Measurements from ENCODE around the gene FAM227A.

Gene FAM227A

GRCh38 chr22:38681582-38682335 is 25.6 kb upstream of the FAM227A start, which contains the start of gene TOMM22 (continued):
- TF ChIP-seq REST (tag by site-specific recombination; IDR thresholded peaks at IDR 0.05) (no peak), ZNF660 (tag by site-specific recombination; IDR thresholded peaks at IDR 0.05) (peak; percentile 98), KLF16 (tag by site-specific recombination; IDR thresholded peaks at IDR 0.05) (peak; percentile 94), REPIN1 (tag by site-specific recombination; IDR thresholded peaks at IDR 0.05; ENCODE audit: low read depth) (peak; percentile 93), ZBTB8A (tag by site-specific recombination; IDR thresholded peaks at IDR 0.05) (peak; percentile 99), ZNF335 (tag by site-specific recombination; conservative IDR thresholded peaks at IDR 0.05) (peak; percentile 97), ZNF843 (tag by site-specific recombination; IDR thresholded peaks at IDR 0.05) (0 out of 2 replicates have a peak, but pooled peaks have one; percentile 46), PRDM4 (tag by site-specific recombination; IDR thresholded peaks at IDR 0.05) (peak; percentile 33), MYNN (tag by site-specific recombination; IDR thresholded peaks at IDR 0.05; ENCODE audit: borderline replicate concordance) (peak; percentile 45; the same call in 1 of the 2 replicates), ZNF585B (tag by site-specific recombination; IDR thresholded peaks at IDR 0.05) (peak; percentile 4), ZNF433 (tag by site-specific recombination; IDR thresholded peaks at IDR 0.05; ENCODE audit: low read depth) (no peak), HIC1 (tag by site-specific recombination; IDR thresholded peaks at IDR 0.05) (peak; percentile 96), ZNF629 (tag by site-specific recombination; IDR thresholded peaks at IDR 0.05) (peak; percentile 92), GLIS1 (tag by site-specific recombination; IDR thresholded peaks at IDR 0.05) (0 out of 2 replicates have a peak, but pooled peaks have one; percentile 43), ZNF610 (tag by site-specific recombination; IDR thresholded peaks at IDR 0.05; ENCODE audit: borderline replicate concordance) (peak; percentile 83; the same call in 1 of the 2 replicates), ZBTB48 (tag by site-specific recombination; IDR thresholded peaks at IDR 0.05) (peak; percentile 98), ZXDB (tag by site-specific recombination; IDR thresholded peaks at IDR 0.05) (peak; percentile 98), ZNF670 (tag by site-specific recombination; IDR thresholded peaks at IDR 0.05; ENCODE audit: low read depth) (no peak), ZNF311 (tag by site-specific recombination; IDR thresholded peaks at IDR 0.05; ENCODE audit: borderline replicate concordance) (no peak), BCL11B (tag by site-specific recombination; IDR thresholded peaks at IDR 0.05; ENCODE audit: low read depth) (peak; percentile 82; the same call in 1 of the 2 replicates), RBAK (tag by site-specific recombination; IDR thresholded peaks at IDR 0.05) (no peak), YY2 (tag by site-specific recombination; IDR thresholded peaks at IDR 0.05) (peak; percentile 100), ZNF239 (tag by site-specific recombination; IDR thresholded peaks at IDR 0.05) (0 out of 2 replicates have a peak, but pooled peaks have one; percentile 62), ZNF777 (tag by site-specific recombination; IDR thresholded peaks at IDR 0.05; ENCODE audit: borderline replicate concordance) (peak; percentile 80), ZIC2 (tag by site-specific recombination; IDR thresholded peaks at IDR 0.05) (peak; percentile 58), ZNF785 (tag by site-specific recombination; IDR thresholded peaks at IDR 0.05) (peak; percentile 39; the same call in 1 of the 2 replicates), ATF2 (tag by site-specific recombination; IDR thresholded peaks at IDR 0.05; ENCODE audit: low read depth) (0 out of 2 replicates have a peak, but pooled peaks have one; percentile 8), PRDM1 (tag by site-specific recombination; IDR thresholded peaks at IDR 0.05) (no peak), ZNF449 (tag by site-specific recombination; IDR thresholded peaks at IDR 0.05) (0 out of 2 replicates have a peak, but pooled peaks have one; percentile 37)

Data from HEK293 (cell line).